ENCODE data around the gene FAM200C.

- no peak for TF ChIP-seq DPF2 (IDR thresholded peaks at IDR 0.05)
- TF ChIP-seq TAF1 (IDR thresholded peaks at IDR 0.05; ENCODE audit: control insufficient read depth, extremely low read depth, insufficient read depth, low read length, severe bottlenecking): no peak
- no peak for TF ChIP-seq EZH2 (IDR thresholded peaks at IDR 0.05; ENCODE audit: borderline replicate concordance, low read depth, low read length)
- TF ChIP-seq POLR2AphosphoS5 (IDR thresholded peaks at IDR 0.05; ENCODE audit: control insufficient read depth, insufficient read depth, low read depth, low read length): no peak
Observed at GRCh38 chr5:160398806-160399205, 1.0 kb downstream of the FAM200C start.

Measured in K562 (cell line).